GM19351 (cell line): ENCODE results near the gene CAMSAP1.

Experiments used
- ATAC-seq: cut with Tn5 transposase; IDR thresholded peaks from one replicate; pipeline ENCODE4 v1.9.1; 2021; ENCODE audit warnings: mild to moderate bottlenecking, moderate library complexity; ENCODE audit not compliant: unreplicated experiment

Gene CAMSAP1

DNA sequence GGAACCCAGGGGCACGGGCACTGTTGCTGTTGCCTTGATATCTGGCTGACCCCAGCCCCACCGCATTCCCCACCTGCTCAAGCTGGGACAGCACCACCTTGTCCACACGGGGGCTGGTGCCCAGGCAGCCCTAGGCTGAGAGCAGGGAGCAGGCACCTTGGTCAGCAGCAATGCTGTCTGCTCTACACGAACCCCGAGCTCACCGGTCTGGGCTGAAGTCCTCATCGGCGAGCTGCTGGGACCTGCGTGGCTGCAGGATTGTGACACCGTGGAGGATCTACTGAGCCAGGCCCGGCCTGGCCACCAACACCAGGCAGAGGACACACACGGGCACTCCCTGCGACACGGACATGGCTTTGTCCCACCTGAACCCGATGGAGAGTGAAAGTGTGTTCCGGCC, 127.3 kb downstream of the CAMSAP1 start:
- no peak for ATAC-seq

DNA sequence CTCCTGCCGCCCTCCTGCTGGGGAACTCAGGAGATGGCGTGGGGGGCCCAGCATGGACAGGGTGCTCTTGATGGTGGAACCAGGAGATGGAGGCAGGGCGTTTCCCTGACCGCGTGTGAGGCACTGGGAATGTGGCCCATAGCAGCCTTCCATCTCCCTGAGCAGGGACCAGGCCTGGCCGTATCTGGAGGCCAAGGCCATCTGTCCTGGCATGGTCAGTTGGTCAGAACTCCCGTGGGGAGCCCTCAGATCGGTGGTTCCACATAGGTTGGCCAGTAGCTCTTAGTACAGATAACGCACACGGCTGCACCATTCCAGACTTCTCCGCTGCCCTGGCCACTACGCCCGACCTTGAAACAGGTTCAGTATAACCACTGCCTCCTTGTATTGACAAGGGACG, 127.8 kb downstream of the CAMSAP1 start:
- ATAC-seq = no peak

DNA sequence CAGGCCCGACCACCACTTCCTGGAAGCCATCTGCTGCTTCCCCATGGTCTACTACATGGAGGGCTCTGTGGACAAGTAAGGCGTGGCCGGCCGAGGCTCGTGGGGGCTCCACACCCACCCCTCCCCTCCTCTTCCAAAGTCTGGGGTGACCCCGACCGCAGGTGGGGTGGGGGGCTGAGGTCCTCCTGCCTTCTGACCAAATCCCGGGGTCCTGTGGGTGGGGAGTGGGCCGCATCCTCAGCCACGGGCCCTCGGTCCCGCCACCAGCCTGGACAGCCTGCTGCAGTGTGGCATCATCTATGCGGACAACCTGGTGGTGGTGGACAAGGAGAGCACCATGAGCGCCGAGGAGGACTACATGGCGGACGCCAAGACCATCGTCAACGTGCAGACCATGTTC, 128.9 kb downstream of the CAMSAP1 start:
- ATAC-seq = no peak

DNA sequence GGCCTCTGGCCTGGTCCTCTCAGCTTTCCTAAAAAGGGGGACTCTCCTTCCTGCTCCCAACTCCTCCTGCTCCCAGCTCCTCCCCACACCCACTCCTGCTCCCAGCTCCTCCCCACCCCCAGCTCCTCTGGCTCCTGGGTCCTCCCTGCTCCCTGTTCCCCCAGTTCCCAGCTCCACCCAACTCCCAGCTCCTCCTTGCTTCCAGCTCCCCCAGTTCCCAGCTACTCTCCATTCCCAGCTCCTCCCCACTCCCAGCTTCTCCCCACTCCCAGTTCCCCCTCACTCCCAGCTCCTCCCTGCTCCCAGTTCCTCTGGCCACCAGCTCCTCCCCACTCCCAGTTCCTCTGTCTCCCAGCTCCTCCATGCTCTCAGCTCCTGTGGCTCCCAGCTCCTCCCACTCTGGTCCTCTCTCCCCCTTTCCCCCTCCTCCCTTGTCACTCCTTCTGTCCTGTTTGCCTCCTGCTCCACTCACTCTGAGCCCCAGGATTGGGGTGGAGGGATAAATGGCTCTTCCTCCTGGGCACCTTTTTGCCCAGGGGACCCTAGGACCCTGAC, 129.6 kb downstream of the CAMSAP1 start:
- no peak for ATAC-seq

DNA sequence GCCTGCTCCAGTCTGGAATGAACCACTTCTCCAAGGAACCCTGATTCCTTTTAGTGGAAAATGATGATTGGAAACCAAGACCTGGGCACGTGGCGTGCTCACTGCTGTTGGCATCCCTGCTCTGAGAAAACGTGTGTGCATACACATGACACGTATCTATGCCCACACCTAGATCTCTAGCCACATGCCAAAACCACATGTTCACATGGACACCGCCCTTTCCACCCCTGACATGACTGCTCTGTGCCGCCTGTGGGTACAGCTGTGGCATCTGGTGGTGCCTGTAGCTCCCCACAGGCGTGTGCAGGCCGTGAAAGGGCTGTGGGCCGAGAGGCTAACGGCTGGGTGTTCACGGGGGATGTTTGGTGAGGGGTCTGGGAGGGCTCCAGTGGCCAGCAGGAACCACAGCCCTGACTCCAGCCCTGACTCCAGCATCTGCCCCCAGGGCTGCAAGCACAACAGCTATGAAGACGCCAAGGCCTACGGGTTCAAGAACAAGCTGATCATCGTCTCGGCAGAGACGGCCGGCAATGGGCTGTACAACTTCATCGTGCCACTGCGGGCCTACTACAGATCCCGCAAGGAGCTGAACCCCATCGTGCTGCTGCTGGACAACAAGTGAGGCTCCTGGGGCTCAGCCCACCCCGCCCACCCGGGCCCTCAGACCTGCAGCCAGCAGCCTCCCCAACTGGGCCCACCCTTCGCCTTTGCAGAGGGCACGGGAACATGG, 130.3 kb downstream of the CAMSAP1 start:
- no peak for ATAC-seq

DNA sequence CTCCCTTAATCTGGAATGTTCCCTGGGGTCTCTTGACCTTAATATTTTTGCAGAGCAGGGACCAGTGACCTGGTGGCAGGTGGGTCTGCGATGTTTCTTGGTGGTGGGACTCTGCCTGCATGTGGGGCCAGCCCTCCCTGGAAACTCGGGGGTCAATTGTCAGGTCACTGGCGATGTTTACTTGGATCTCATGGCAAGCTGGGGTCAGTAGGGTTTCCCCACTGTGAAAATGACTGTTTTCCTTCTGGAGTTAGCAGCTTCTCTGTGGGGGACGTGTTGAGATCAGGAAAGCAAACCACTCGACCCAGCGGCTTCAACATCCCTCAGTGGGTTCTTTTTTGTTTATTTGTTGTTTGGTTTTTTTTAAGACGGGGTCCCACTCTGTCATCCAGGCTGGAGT, 131.4 kb downstream of the CAMSAP1 start:
- no peak for ATAC-seq

DNA sequence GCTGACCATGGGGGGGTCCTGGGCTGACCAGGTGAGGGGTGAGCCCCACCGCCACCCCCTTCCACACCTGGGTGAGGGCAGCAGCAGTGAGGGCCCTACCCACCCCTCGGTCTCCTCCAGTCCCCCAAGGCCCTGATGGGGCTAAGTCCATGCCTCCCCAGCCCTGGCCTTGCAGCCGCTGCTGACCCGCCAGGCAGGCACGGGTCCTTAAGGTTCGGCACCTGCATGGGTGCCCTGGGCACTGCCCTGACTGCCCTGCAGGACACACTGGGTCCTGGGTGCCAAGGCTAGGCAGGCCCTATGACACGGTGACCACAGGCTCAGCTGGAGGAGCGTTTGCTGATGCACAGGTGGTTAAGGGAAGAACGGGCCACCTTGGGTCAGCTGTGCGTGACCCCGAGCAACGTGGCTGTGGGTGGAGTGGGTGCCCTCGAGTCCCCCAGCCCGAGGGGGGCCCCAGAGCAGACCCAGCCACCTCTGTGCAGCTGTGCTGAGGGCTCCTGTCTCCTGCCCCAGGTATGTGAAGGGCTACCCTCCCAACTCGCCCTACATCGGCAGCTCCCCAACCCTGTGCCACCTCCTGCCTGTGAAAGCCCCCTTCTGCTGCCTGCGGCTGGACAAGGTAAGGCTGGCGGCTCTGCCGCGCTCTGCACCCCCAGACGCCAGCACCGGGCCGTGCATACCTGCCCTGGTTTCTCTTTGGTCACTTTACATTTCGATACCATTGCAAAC, 132.4 kb downstream of the CAMSAP1 start:
- no peak for ATAC-seq

DNA sequence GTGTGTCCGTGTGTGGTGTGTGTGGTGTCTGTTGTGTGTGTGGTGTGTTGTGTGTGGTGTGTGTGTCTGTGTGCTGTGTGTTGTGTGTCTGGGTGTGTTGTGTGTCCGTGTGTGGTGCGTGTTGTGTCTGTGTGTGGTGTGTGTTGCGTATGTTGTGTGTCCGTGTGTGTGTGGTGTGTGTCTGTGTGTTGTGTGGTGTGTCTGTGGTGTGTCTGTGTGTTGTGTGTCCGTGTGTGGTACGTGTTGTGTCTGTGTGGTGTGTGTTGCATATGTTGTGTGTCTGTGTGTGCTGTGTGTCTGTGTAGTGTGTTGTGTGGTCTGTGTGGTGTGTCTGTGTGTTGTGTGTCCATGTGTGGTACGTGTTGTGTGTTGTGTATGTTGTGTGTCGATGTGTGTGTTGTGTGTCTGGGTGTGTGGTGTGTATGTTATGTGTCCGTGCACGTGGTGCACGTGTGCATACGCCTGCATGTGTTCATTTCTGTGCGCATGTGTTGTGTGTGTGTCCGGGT, 133.1 kb downstream of the CAMSAP1 start:
- ATAC-seq = no peak

DNA sequence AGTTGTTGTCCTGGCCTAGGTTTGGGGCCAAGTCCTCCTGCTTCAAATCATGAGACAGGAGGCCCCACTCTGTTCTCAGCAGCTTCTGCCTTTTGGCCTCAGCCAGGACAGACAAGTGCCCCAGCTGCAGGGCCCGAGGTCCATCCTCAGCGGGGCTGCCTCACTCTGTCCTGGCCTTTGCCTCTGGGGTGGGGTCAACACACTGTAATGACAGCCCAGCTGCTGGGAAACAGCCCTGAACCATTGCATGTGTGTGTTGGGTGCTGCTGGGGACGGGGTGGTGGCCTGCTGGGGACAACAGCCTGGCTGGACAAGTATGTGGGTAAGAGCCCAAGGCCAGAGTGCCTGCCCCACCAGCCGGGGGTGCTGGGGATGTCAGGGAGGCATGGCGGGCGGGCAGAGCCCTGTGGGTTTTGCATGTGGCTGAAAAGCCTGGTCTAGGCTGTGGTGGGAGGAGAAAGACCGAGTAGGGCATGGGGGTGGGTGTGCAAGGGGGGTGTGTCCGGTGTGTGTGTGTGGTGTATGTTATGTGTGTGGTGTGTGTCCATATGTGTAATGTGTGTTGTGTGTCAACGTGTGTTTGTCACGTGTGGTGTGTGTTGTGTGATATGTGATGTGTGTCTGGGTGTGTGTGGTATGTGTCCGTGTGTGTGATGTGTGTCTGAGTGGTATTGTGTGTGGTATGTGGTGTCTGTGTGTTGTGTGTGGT, 133.7 kb downstream of the CAMSAP1 start:
- ATAC-seq = no peak

DNA sequence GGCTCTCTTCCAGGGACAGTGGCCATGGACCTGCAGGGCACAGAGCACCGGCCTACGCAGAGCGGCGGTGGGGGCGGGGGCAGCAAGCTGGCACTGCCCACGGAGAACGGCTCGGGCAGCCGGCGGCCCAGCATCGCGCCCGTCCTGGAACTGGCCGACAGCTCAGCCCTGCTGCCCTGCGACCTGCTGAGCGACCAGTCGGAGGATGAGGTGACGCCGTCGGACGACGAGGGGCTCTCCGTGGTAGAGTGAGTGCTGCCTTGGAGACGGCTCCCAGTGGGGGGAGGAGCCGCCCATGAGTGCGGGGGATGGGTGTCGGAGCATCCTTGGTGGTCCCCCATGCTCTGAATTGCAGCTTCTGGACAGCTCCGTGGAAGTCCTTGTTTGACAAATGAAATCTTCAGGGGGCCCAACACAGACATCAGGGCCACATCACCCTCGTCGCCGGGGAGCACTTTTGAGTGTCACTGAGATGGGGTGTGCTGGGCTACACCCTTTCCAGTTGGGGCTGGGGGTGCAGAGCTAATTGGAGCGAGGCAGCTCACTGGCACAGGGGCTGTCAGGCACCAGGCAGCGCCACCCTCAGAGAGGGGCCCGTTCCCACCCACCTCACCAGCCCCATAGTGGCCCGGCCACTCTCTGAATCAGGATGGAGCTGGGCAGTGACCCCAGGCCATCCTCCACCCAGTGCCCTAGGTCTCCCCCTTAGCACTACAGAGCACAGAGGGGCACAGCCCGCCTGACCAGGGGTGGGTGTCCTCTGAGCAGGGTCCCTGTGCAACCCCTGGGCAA, 134.4 kb downstream of the CAMSAP1 start:
- no peak for ATAC-seq

DNA sequence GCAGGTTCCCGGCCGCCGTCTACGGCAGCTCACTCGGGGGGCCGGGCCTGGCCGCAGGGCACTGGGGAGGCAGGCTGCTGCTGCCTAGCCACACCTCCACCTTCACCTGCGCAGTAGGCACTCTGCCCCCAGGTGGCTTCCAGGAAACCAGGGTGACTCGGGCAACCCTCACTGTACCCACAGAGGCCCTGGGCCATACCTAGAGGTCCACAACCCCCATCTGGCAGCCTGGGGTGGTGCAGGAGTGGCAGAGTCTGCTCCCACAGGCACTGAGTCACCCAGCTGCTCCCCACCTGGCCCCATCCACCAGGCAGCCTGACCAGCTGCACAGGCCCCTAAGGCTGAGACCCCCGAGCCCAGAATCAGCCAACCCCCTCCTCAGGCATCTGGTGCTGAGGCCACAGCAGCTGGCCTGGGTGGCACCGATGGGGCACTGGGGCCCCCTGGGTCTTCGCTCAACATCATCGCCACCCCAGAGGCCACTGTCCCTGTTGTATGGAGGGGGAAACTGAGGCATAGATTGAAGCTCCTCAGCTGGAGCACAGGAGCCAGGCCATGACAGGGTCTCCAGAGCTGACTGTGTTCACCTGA, 135.2 kb downstream of the CAMSAP1 start:
- no peak for ATAC-seq

DNA sequence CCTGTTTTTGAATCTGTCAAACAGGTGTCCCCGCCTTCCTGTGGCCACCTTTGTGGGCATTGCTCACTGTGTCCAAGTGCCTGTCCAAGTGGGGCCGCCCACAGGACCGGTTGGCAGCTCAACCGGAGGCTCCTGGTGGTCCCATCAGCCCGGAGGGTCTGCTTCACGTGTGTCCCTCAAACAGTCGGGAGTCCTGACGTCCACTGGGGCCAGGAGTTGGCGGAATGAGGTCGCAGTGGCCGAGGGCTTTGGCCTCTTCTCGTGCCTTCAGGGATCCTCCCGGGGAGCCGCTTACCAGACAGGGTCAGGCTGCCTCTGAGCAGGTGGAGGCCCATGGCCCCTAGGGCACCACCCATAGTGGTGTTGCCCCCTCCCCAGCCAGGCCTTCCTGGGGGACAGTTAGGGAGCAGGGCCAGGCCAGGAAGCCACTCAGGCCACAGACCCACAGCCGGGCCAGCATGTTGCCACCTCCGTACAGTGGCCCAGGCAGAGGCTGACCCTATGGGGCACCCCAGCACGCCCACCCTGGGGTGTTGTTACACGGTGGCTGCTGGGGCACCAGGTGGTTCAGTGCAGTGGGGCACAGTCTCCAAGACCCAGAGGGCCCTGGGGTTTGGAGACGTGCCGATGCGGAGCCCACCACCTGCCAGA, 135.8 kb downstream of the CAMSAP1 start:
- ATAC-seq = no peak

DNA sequence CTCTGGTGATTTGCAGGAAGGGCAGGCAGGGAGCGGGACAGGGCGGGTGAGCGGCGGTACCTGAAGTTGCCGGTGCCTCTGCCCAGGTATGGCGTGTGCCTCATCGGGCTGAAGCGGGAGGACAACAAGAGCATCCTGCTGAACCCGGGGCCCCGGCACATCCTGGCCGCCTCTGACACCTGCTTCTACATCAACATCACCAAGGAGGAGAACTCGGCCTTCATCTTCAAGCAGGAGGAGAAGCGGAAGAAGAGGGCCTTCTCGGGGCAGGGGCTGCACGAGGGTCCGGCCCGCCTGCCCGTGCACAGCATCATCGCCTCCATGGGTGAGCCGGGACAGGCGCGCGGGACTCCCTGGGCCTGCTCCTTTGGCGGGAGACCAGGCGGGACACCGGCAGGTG, 136.6 kb downstream of the CAMSAP1 start:
- ATAC-seq = no peak

DNA sequence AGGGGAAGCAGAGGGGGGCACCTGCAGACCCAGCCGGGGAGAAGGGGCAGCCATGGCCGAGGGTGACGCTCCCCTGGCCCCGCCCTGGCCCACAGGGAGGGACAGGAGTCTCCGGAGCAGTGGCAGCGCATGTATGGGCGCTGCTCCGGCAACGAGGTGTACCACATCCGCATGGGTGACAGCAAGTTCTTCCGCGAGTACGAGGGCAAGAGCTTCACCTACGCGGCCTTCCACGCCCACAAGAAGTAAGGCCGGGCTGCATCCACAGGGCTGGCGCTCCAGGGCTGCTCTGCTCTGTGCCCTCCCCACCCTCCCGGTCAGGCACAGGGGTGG, 137.2 kb downstream of the CAMSAP1 start:
- no peak for ATAC-seq

DNA sequence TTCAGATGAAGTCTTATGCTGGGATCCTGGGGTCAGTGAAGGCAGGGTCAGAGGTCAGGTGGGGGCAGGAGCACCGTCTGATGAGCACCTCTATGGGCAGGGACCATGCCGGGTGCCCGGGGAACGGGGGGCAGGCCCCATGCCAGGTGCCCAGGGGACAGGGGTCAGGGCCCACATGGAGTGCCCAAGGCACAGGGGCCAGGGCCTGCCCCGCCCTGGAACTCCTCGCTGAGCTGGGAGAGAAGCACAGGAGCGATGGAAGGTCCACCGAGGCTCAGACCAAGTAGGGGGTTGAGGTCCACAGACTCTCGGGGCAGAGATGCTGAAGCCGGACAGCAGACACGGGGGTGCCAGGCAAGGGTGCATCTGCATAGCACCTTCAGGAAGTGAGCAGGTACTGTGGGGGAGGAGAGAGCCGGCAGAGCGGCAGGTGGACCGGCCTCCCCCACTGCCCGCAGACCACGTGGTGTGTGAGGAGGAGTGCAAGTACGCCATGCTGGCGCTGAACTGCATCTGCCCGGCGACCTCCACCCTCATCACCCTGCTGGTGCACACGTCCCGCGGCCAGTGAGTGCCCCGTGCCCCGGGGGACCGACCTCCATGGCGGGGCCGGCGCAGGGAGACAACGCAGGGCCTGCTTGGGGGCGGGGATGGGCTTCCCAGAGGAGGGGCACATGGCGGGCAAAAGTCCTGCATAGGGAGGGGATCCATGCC, 137.7 kb downstream of the CAMSAP1 start:
- ATAC-seq = no peak

DNA sequence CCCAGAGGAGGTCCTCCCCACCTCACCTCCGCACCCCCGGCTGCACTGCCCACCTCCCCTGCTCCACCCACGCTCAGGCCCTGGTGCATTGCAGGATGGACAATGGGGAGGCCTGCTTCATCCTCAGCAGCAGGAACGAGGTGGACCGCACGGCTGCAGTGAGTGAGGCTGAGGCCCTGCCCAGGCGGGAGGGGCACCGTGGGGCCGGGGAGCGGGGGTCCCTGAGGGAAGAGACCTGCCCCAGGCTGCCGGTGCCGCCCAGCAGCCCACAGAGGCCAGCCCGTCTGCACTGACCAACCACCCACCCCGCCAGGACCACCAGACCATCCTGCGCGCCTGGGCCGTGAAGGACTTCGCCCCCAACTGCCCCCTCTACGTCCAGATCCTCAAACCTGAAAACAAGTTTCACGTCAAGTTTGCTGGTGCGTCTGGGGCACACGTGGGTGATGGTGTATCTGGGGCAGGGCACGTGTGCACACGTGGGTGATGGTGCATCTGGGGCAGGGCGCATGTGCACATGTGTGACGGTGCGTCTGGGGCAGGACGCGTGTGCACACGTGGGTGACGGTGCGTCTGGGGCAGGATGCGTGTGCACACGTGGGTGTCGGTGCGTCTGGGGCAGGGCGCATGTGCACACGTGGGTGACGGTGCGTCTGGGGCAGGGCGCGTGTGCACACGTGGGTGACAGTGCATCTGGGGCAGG, 138.7 kb downstream of the CAMSAP1 start:
- no peak for ATAC-seq

DNA sequence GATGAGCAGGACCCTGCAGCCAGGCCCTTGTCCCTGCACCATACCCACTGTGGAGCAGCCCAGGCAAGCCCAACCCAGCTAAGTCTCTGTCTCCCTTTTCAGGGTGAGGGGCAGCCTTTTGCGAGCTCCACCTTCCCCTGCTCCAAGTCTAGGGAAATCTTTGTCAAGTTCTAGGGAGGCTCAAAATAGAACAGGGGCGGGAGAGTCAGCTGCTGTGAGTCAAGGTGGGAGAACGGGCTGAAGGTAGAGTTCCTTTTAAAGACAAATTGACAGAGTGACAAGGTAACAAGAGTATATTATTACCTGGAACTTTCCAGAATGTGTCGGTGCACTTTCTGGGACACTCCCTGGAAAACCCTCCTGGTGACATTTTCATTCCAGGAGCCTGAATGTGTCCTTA, 140.6 kb downstream of the CAMSAP1 start:
- ATAC-seq = no peak

DNA sequence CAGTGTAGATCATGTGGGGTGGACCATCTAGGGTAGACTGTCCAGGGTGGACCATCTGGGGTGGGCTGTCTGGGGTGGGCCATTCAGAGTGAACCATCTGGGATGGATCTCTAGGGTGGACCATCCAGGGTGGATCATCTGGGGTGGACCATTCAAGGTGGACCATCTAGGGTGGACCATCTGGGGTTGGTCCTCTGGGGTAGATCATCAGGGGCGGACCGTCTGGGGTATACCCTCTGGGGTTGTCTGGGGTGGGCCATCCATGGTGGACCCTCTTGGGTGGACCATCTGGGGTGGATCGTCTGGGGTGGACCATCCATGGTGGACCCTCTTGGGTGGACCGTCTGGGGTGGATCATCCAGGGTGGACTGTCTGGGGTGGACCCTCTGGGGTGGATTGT, 141.1 kb downstream of the CAMSAP1 start:
- ATAC-seq = no peak

DNA sequence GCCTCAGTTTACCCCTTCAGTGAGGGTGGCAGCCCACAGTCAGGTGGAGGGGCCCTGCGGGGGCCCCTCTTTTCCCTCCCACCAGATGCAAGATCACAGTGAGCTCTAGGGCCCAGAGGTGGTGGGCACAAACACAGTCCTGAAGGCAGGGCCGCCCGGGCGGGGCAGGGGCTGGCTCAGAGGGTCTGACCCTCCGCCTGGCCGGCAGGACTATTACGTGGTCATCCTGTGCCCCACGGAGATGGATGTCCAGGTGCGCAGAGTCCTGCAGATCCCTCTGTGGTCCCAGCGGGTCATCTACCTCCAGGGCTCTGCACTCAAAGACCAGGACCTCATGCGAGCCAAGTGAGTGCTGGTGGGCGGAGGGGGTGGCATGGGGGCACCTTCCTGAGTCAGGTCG, 141.9 kb downstream of the CAMSAP1 start:
- ATAC-seq = no peak
